DMS79 (cell line): Measurements from ENCODE around the gene PBX1.

Experiments
- DNase-seq: peaks from one replicate; lab custom pipeline; 2025; lab: John Stamatoyannopoulos, UW

PBX1 gene

GRCh38 chr1:164720440-164721227 is 161.7 kb downstream of the PBX1 start:
- no peak for DNase-seq

GRCh38 chr1:164721228-164721496 is 162.2 kb downstream of the PBX1 start:
- no peak for DNase-seq

GRCh38 chr1:164723296-164723798 is 164.4 kb downstream of the PBX1 start:
- DNase-seq = no peak

- DNase-seq = no peak
Measured at GRCh38 chr1:164725401-164725800, 166.4 kb downstream of the PBX1 start.

GRCh38 chr1:164726235-164726634 is 167.3 kb downstream of the PBX1 start:
- DNase-seq = no peak

GRCh38 chr1:164728719-164729118 is 169.7 kb downstream of the PBX1 start:
- peak; percentile 75 for DNase-seq

- DNase-seq = no peak
Measured at GRCh38 chr1:164731161-164731876, 172.3 kb downstream of the PBX1 start.

GRCh38 chr1:164733070-164733469 is 174.1 kb downstream of the PBX1 start:
- DNase-seq = no peak

GRCh38 chr1:164733734-164734133 is 174.8 kb downstream of the PBX1 start:
- no peak for DNase-seq

- no peak for DNase-seq
Measured at GRCh38 chr1:164735315-164736052, 176.5 kb downstream of the PBX1 start.

- DNase-seq = no peak
Measured at GRCh38 chr1:164736137-164736536, 177.2 kb downstream of the PBX1 start.

GRCh38 chr1:164739189-164739588 is 180.2 kb downstream of the PBX1 start:
- no peak for DNase-seq

- DNase-seq = no peak
Measured at GRCh38 chr1:164740000-164740526, 181.1 kb downstream of the PBX1 start.

GRCh38 chr1:164742745-164743144 is 183.8 kb downstream of the PBX1 start:
- no peak for DNase-seq

GRCh38 chr1:164743976-164744375 is 185.0 kb downstream of the PBX1 start:
- DNase-seq = no peak

GRCh38 chr1:164745736-164746135 is 186.8 kb downstream of the PBX1 start:
- no peak for DNase-seq

- no peak for DNase-seq
Measured at GRCh38 chr1:164746632-164747031, 187.6 kb downstream of the PBX1 start.

GRCh38 chr1:164748253-164748899 is 189.4 kb downstream of the PBX1 start:
- DNase-seq = no peak

- no peak for DNase-seq
Measured at GRCh38 chr1:164753521-164754077, 194.6 kb downstream of the PBX1 start.

GRCh38 chr1:164754088-164754600 is 195.2 kb downstream of the PBX1 start:
- no peak for DNase-seq

GRCh38 chr1:164755690-164756089 is 196.7 kb downstream of the PBX1 start:
- peak; percentile 6 for DNase-seq
